HG02943 (cell line): Measurements from ENCODE around the gene DIP2A.
"Not testable (repeated sequence)": the region's sequence is repeated elsewhere in the genome, so short reads cannot be mapped to it uniquely, and the experiment has no call there.

Source experiments
- ATAC-seq: cut with Tn5 transposase; IDR thresholded peaks from one replicate; pipeline ENCODE4 v1.9.1; 2021; ENCODE audit warnings: mild to moderate bottlenecking, low read depth, moderate library complexity; ENCODE audit not compliant: unreplicated experiment

Gene DIP2A

GRCh38 chr21:46509741-46510502 lies 51.2 kb downstream of the DIP2A start:
- ATAC-seq = no peak

- ATAC-seq = no peak
Measured at GRCh38 chr21:46515109-46515508, 56.4 kb downstream of the DIP2A start.

GRCh38 chr21:46516068-46516467 lies 57.4 kb downstream of the DIP2A start:
- ATAC-seq = no peak

- ATAC-seq = no peak
Measured at GRCh38 chr21:46517361-46517760, 58.7 kb downstream of the DIP2A start.

- no peak for ATAC-seq
Measured at GRCh38 chr21:46518983-46519583, 60.4 kb downstream of the DIP2A start.

GRCh38 chr21:46527393-46527792 lies 68.7 kb downstream of the DIP2A start:
- ATAC-seq = not testable (repeated sequence)

- no peak for ATAC-seq
Measured at GRCh38 chr21:46527801-46528200, 69.1 kb downstream of the DIP2A start.

- ATAC-seq = no peak
Measured at GRCh38 chr21:46532080-46532479, 73.4 kb downstream of the DIP2A start.

- no peak for ATAC-seq
Measured at GRCh38 chr21:46537026-46537425, 78.3 kb downstream of the DIP2A start.

GRCh38 chr21:46538262-46538661 lies 79.6 kb downstream of the DIP2A start:
- ATAC-seq = no peak

- ATAC-seq = no peak
Measured at GRCh38 chr21:46538851-46539666, 80.4 kb downstream of the DIP2A start.

- ATAC-seq = no peak
Measured at GRCh38 chr21:46540087-46540710, 81.5 kb downstream of the DIP2A start.

GRCh38 chr21:46542588-46543124 lies 84.0 kb downstream of the DIP2A start:
- no peak for ATAC-seq

GRCh38 chr21:46543306-46543705 lies 84.6 kb downstream of the DIP2A start:
- ATAC-seq = no peak

- no peak for ATAC-seq
Measured at GRCh38 chr21:46544003-46544402, 85.3 kb downstream of the DIP2A start.

- ATAC-seq = no peak
Measured at GRCh38 chr21:46544824-46545223, 86.1 kb downstream of the DIP2A start.

- no peak for ATAC-seq
Measured at GRCh38 chr21:46545363-46545762, 86.7 kb downstream of the DIP2A start.

- no peak for ATAC-seq
Measured at GRCh38 chr21:46545911-46546310, 87.2 kb downstream of the DIP2A start.

GRCh38 chr21:46546799-46547198 lies 88.1 kb downstream of the DIP2A start:
- ATAC-seq = no peak

- no peak for ATAC-seq
Measured at GRCh38 chr21:46549650-46550049, 91.0 kb downstream of the DIP2A start.
